Transverse colon (tissue), 4 donors: ENCODE data around the gene KIF25. TPM values are rescaled to one million over a fixed set of nuclear protein-coding genes. Genes with fewer than 3 reads are reported as not detected.
A peak's percentile ranks its signal among the peaks of the same experiment; 100 is the strongest.
"Not testable (repeated sequence)": the region's sequence is repeated elsewhere in the genome, so short reads cannot be mapped to it uniquely, and the experiment has no call there.

Source experiments
- DNase-seq: peaks from one replicate; pipeline ENCODE4 v3.0.0-alpha.2; 2019
- H3K27ac ChIP-seq, 4 donors: fragments of 200-600 bp; sonication (generic); 2 replicates each; pipeline ENCODE4 v1.5.1; 2016 to 2018; ENCODE audit warnings: inconsistent platforms in 4 of 4
- H3K27me3 ChIP-seq: fragments of 200-600 bp; sonication (generic); 2 replicates; pipeline ENCODE4 v1.5.1; 2017; ENCODE audit warnings: inconsistent platforms
- H3K36me3 ChIP-seq, 4 donors: fragments of 200-600 bp; sonication (generic); 2 replicates each; pipeline ENCODE4 v1.5.1; 2017 to 2019; ENCODE audit warnings: inconsistent platforms in 4 of 4
- H3K4me1 ChIP-seq, 4 donors: fragments of 200-600 bp; sonication (generic); 2 replicates each; pipeline ENCODE4 v1.5.1; 2017 to 2020; ENCODE audit warnings: inconsistent platforms in 4 of 4
- H3K4me3 ChIP-seq, 4 donors: fragments of 200-600 bp; sonication (generic); 1 replicate in 1 of 4; 2 replicates in 3 of 4; pipeline versions ENCODE4 v1.5.1 to v1.6.1; 2017 to 2019; ENCODE audit warnings: inconsistent platforms in 4 of 4
- H3K9me3 ChIP-seq, 2 donors: fragments of 200-600 bp; sonication (generic); 2 replicates each; pipeline ENCODE4 v1.5.1; 2017 to 2019; ENCODE audit warnings: inconsistent platforms in 2 of 2
- EP300 ChIP-seq: sonication (generic); formaldehyde crosslinking; IDR thresholded peaks from one replicate; pipeline ENCODE4 v1.6.1; 2017; ENCODE audit warnings: antibody characterized with exemption, low read depth
- POLR2A ChIP-seq: fragments of 450-650 bp; IDR thresholded peaks from one replicate; pipeline ENCODE4 v1.6.1; 2016; ENCODE audit warnings: antibody characterized with exemption, mild to moderate bottlenecking, moderate library complexity
- POLR2AphosphoS5 ChIP-seq, 3 donors: sonication (generic); formaldehyde crosslinking; IDR thresholded peaks; one replicate each; pipeline ENCODE4 v1.6.1; 2016; ENCODE audit warnings: antibody characterized with exemption in 3 of 3
- WGBS, 2 donors: methylation state at CpG; one replicate each; pipeline ENCODE4 v1.1.5; 2018; ENCODE audit warnings: low coverage in 1 of 2; 5-methylcytosine and 5-hydroxymethylcytosine counted together
- in situ Hi-C, 4 donors: fragments of 200-750 bp; cut with MboI; loops; one replicate each; pipeline versions ENCODE4 v1.15.0 to v1.15.1; 2017; ENCODE audit warnings: low sequenced_read_pairs in 3 of 4, low pct_ligation_motif_present in 1 of 4, low pct_unique_long_range_greater_than_20kb in 1 of 4
- intact Hi-C: fragments of 100-400 bp; cut with DNase I; formaldehyde crosslinking; loops from one replicate; pipeline ENCODE4 v1.15.1; 2023; ENCODE audit warnings: low total_unique reads
- total RNA-seq, 4 donors: library from RNA; depleted of rRNA; stranded (reverse); fragments of >200 nt; gene quantifications; one replicate each; pipeline ENCODE4 v1.1.0, GENCODE V29; 2016
- TF ChIP-seq, protein P1 (sequence below), 5 experiments: fragments of 200-600 bp in 3 of 5; fragments of 450-650 bp in 2 of 5; sonication (generic) in 3 of 5; IDR thresholded peaks; 1 replicate in 2 of 5; 2 replicates in 3 of 5; pipeline ENCODE4 v1.5.1; 2016 to 2017; ENCODE audit warnings: antibody characterized with exemption in 5 of 5, inconsistent platforms in 3 of 5, mild to moderate bottlenecking in 2 of 5, moderate library complexity in 1 of 5

The KIF25 gene
- total RNA-seq, 4 donors from 2014 or later, result not detected

DNA sequence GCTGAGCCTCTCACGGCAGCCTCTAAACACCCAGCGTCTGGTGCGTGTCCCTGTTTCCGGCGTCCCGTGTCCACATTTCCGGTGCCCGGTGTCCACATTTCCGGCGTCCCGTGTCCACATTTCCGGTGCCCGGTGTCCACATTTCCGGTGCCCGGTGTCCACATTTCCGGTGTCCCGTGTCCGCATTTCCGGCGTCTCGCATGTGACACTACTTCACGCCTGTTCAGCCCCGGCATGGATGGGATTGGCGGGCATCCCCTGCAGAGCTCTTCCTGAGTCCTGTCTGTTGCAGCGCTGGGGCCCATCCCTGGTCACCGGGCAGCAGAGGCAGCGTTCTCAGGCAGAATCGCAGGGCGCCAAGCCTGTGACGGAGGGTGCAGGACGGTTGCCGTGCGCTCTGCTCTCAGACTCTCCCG lies 78.3 kb downstream of the KIF25 start:
- intact Hi-C loops (no loop called here), in situ Hi-C loops (no loop called here)
- TF ChIP-seq POLR2AphosphoS5 (IDR thresholded peaks at IDR 0.05) (no peak), POLR2A (no peak), EP300 (no peak)
- TF ChIP-seq, protein P1, sequence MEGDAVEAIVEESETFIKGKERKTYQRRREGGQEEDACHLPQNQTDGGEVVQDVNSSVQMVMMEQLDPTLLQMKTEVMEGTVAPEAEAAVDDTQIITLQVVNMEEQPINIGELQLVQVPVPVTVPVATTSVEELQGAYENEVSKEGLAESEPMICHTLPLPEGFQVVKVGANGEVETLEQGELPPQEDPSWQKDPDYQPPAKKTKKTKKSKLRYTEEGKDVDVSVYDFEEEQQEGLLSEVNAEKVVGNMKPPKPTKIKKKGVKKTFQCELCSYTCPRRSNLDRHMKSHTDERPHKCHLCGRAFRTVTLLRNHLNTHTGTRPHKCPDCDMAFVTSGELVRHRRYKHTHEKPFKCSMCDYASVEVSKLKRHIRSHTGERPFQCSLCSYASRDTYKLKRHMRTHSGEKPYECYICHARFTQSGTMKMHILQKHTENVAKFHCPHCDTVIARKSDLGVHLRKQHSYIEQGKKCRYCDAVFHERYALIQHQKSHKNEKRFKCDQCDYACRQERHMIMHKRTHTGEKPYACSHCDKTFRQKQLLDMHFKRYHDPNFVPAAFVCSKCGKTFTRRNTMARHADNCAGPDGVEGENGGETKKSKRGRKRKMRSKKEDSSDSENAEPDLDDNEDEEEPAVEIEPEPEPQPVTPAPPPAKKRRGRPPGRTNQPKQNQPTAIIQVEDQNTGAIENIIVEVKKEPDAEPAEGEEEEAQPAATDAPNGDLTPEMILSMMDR (IDR thresholded peaks at IDR 0.05), result no peak
- Histone ChIP-seq H3K27me3 (no peaks in the 10 kb centered on the region), H3K4me3 (no peak overlapping the region), H3K9me3 (no peaks in the 10 kb centered on the region), H3K27ac (no peak overlapping the region), H3K4me1 (peaks cover 6 to 16% (median 13%) of the 10 kb centered on the region in 4 donors), H3K36me3 (no peaks in the 10 kb centered on the region)
- DNase-seq, result no peak
- WGBS, 2 donors, result 93% methylated on average over 34 of the region's 34 CpGs; no CpG with 5 or more reads in 1 of the 2 donors

DNA sequence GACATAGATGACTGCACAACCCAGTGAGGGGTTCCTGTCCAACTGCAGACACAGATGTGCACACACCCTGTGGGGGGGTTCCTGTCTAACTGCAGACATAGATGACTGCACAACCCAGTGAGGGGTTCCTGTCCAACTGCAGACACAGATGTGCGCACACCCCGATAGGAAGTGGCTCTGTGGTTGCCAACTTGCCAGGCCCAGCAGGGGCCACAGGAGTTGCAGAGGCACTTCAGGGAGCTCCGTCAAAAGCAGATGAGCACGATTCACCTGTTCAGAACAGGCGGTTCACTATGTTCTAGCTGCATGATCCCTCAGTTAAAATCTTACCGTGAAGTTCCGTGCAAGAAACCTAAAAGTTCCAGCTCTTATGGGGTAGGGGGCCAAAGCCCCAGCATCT lies 79.9 kb downstream of the KIF25 start:
- intact Hi-C loops, DNase-seq: not testable (repeated sequence)
- WGBS, 2 donors, result 91% methylated on average over 7 of the region's 7 CpGs; no CpG with 5 or more reads in 1 of the 2 donors

DNA sequence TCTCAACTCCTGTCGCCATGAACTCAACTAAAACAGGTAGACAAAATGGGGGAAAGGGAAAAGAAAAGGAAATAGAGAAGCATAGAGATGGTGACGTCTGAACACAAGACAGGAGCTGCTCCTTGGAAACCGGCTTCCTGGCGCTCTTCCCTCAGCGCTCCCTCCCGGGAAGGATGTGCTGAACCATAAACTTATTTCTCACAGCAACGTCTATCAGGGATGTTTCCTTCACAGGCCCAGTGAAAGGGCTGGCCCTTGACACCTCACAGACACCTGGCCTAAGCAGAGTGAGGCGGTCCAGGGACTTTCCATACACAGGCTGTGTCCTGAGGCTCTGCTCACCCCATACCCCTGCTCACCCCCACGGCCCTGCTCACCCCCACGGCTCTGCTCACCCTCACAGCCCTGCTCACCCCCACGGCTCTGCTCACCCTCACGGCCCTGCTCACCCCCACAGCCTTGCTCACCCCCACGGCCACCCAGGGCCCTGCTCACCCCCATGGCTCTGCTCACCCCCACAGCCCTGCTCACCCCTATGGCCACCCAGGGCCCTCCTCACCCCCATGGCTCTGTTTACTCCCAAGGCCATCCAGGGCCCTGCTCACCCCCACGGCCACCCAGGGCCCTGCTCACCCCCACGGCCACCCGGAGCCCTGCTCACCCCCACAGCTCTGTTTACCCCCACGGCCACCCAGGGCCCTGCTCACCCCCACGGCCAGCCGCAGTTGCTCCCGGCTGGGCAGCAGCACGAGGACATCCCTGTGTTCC lies 80.9 kb downstream of the KIF25 start:
- intact Hi-C loops (no loop called here), in situ Hi-C loops (no loop called here)
- TF ChIP-seq, protein P1 (IDR thresholded peaks at IDR 0.05), result no peak
- no peak for TF ChIP-seq POLR2A
- no peak for TF ChIP-seq POLR2AphosphoS5 (IDR thresholded peaks at IDR 0.05)
- no peak for TF ChIP-seq EP300
- Histone ChIP-seq H3K9me3 (no peaks in the 10 kb centered on the region), H3K4me3 (peak overlapping the region in 3 of 4 donors; percentile 8 to 40 (median 31)), H3K36me3 (no peaks in the 10 kb centered on the region), H3K27ac (peak overlapping the region; percentile 70 to 82 (median 78)), H3K4me1 (peaks cover 6 to 27% (median 17%) of the 10 kb centered on the region in 4 donors), H3K27me3 (no peaks in the 10 kb centered on the region)
- 37 to 61% methylated on average over 6 to 19 of the region's 21 CpGs for WGBS, 2 donors
- DNase-seq, result peak; percentile 39

More for the DNA sequence above, 79.9 kb downstream of the KIF25 start:
- H3K4me1 ChIP-seq, result peaks cover 6 to 21% (median 13%) of the 10 kb centered on the region in 4 donors
- H3K27me3 ChIP-seq, H3K9me3 ChIP-seq, H3K4me3 ChIP-seq, H3K36me3 ChIP-seq, H3K27ac ChIP-seq, in situ Hi-C loops: not testable (repeated sequence)

DNA sequence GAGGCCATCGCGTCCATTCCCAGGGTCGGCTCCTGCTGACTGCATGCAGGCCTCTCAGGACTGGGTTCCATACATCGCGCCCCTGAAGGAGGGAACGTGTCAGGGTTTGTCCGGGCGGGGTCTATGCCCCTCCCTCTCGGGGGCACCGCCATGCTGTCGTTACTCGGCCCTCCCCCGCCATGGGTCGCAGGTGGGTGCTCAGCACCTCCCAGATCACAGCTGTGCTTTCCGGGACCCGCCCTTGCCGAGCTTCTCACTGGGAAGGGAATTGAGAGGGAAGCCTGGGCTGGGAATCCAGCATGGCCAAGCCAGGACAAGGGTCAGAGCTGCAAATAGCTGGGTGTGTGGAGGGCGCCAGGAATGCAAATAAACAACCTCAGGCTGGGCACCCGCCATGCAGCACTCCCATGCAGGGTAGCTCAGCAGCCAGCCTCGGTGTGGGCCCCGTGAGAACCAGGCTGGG lies 81.5 kb downstream of the KIF25 start, which contains the start of gene FRMD1:
TSS of gene FRMD1 (minus strand) at position 270 of the 463 bp plus-strand sequence. CDS start at position 152, 118 bp downstream.
- H3K4me3 ChIP-seq, result peak within 1 kb of the TSS in 3 of 4 donors; percentile 8 to 40 (median 31)
- peak; percentile 88 for DNase-seq
- intact Hi-C loops (no loop called here), in situ Hi-C loops (no loop called here)
- H3K9me3 ChIP-seq, result no peaks in the 10 kb centered on the region
- H3K27ac ChIP-seq, result peak within 1 kb of the TSS; percentile 70 to 82 (median 78)
- TF ChIP-seq, protein P1 (IDR thresholded peaks at IDR 0.05), result no peak
- TF ChIP-seq POLR2AphosphoS5 (IDR thresholded peaks at IDR 0.05) (peak in 2 of 3 donors; percentile 39 to 59), POLR2A (peak; percentile 44), EP300 (no peak)
- no peaks in the 10 kb centered on the region for H3K27me3 ChIP-seq
- H3K4me1 ChIP-seq, result peaks cover 6 to 33% (median 19%) of the 10 kb centered on the region in 4 donors
- WGBS, 2 donors, result 62% methylated on average over 21 of the region's 21 CpGs; no CpG with 5 or more reads in 1 of the 2 donors
- no peaks in the 10 kb centered on the region for H3K36me3 ChIP-seq
